NCI-H1436 treated with DMSO at 0.1 percent for 48 hours (cell line): ENCODE data around the gene CTDSPL.

Source experiments
- DNase-seq: peaks from one replicate; lab custom pipeline; 2025; lab: John Stamatoyannopoulos, UW

Gene CTDSPL

DNA sequence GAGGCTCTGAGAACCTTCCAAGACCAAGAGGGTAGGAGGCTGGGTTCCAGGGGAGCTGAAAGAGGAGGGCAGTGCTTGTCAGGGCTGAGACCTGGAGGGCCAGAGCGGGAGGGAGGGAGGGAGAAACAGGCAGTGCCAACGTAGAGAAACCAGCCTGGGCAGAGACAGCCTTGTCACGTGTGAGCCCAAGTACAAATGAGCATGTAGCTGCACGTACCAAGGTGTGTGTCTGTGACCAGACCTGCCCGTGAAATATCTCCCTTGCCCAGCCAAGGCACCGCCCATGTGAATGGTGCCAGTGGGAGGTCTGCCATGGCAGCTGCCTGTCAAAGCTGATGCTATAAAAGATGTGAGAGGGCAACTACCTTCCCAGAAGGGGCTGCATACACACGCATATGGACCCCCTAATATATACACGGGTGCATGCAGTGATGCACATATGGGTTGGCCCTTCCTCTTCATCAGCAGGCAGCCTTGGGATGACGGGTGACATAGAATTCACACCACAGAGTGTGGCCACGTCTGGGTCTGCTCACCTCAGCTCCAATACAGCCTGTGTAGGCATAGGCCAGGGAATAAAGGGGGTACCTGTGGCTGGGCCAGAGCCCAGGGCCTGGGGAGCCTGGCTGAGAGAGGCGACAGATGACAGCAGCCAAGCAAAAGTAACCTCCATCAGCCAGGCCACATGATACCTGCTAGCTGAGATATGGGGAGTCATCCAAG lies 7.8 kb upstream of the CTDSPL start:
- no peak for DNase-seq

DNA sequence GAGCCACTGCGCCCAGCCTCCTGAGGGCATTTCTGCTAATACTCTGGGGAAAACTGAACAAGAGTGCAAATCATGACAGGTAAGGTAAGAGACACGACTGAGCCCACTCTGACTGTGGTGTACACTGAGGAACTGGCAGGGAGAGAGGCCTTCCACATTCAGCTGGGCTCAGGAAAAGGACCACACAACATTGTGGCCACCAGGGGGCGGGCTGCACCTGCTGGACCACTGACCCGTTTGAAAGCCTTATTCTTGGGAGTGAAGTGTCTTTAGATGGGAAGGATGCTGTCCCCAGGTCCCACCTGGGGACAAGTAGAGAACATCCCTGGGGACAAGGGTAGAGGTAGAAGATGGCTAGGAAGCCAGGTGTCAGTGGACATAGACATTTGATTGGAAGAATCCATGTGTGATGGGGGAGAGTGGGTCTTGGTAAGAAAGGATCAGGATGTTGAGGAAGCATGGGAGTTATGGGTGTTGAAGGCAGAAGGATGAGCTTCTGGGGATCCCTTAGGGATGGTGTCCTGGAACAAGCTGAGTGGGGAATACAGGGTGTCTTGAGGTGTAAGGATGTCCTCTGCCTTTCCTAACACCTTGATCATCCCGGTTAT lies 6.2 kb upstream of the CTDSPL start:
- DNase-seq: no peak

DNA sequence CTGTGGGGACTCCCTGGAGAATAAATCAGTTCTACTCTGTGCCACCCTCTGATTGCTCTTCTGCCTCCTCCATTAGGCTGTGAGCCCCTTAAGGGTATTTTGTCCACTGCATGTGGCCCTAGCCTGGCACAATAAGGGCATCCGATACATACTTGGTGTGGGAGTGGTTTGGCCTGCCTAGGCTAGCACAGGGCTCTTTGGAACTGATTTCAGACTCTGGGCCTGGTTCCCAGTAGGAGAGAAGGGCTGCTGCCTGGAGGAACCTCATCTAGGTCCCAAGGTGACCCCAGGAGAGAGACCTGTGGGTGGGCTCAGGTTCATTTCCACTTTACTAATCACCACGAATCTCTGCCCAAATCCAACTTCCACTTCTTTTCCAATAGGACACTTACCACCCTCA lies 5.3 kb upstream of the CTDSPL start:
- no peak for DNase-seq

DNA sequence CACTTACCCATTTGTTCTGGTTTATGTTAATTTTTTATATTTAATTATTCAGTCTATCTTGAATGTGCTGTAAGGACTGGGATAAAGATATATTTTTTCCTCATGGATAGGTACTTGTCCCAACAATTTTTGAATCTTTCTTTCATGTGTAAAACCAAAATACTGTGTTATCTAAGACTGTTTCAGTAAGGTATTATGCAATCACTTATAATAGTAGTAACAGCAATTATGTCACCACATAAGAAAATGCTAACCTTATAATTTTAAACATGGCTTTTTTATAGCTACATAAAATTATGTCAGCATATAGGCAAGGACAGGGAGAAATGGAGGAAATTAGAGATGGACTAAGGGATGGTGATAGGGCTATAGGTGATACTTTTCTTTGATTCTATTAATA lies 2.9 kb upstream of the CTDSPL start:
- DNase-seq: no peak

DNA sequence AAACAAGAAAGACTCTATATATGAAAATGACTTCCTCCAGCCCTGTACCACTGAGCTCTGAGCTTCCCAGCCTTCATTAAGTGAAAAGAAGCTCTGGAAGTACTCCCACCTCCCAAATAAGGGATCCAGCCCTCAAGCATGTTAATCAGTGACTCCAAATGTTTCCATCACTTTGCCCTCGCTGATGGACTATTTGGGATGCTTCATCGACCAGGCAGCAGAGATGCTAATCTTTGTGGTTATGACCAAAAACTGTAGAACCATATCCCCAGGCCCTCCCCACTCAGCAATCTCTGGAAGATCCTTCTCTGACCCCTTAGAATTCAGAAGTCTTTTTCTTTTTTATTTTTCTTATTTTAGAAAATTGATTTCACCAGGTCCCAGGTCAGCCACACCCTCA lies 2.3 kb upstream of the CTDSPL start:
- no peak for DNase-seq

- no peak for DNase-seq
Measured at GRCh38 chr3:37859908-37860199, 1.8 kb upstream of the CTDSPL start.

DNA sequence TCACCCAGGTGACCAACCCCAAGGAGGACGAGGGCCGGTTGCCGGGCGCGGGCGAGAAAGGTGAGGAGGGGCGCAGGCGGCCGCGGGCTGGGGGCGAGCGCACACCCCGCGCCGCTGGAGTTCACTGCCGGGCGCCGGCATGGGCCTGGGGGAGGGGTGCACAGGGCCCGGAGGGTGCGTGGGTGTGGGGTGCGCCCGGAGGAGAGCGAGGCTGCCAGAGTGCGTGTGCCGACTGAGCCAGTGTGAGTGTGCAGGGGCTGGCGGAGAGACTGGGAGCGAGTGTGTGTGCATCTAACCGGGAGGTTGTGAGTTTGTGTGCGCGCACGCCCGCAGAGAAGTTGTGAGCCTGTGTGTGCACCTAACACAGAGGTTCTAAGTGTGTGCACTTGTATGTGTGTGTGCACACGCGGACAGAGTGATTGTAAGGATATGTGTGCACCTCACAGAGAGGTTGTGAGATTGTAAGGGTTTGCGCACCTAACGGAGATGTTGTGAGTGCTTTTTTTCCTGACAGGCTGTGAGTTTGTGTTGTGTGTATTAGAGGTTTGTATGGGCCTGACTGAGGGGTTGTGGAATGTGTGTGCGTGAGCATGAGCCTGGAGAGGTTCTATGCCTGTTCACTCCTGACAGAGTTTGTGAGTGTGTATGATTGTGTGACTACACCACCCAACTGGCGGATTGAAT lies 681 bp downstream of the CTDSPL start:
- DNase-seq: no peak

- DNase-seq: no peak
Measured at GRCh38 chr3:37862903-37863815, 1.5 kb downstream of the CTDSPL start.

DNA sequence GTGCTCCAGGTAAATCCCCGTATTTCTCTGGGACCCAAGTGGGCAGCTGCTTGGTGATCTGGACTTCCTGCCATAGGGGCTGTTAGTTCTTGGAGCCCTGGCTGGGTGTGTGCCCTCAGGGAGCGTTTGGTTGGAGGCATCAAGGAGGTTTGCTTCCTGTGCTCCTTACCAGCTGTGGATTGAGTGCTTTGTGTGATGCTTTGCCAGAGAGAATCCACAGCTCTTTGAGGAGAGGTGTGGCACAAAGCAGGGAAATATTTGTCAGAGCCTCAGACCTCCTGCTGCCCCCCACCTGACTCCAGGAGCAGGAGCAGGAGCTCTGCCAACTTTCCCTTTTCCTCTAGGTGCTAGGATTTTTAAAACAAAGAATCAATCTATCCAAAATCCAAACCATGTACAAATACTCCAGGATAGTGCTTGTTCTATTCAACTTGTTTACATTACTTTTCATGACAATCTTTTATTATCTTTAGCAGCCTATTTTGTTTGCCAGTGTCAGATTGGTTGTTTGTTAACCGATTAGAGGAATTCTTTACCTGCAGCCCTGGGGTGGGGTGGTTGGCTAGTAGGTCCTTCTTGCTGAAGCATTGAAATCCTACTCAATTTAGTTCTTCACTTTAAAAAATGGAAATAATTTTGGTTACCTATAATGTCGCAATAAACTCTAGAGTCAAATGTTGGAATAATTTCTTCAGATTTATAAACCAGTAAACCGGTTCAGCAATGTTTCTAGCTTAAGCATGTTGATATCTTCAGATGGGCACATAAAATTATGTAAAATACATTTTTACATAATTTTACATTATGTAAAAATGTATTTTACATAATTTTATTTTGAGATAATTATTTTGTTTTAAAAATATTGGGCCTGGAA lies 2.5 kb downstream of the CTDSPL start:
- DNase-seq: no peak

- DNase-seq: no peak
Measured at GRCh38 chr3:37864904-37865303, 3.2 kb downstream of the CTDSPL start.

DNA sequence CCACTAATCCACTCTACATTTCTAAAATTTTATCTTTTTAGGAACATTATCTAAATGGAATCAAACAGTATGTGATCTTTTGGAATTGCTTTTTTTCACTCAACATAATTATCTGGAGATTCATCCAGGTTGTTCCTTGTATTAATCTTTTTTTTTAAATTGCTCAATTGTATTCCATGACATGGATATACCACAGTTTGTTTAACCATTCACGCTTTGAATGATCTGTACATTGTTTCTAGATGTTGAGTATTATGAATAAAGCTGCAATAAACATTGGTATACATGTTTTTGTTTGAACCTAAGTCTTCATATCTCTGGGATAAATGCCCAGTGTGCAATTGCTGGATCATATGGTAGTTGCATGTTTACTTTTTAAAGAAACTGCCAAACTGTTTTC lies 5.5 kb downstream of the CTDSPL start:
- DNase-seq: no peak

- no peak for DNase-seq
Measured at GRCh38 chr3:37871858-37872257, 10.2 kb downstream of the CTDSPL start.

DNA sequence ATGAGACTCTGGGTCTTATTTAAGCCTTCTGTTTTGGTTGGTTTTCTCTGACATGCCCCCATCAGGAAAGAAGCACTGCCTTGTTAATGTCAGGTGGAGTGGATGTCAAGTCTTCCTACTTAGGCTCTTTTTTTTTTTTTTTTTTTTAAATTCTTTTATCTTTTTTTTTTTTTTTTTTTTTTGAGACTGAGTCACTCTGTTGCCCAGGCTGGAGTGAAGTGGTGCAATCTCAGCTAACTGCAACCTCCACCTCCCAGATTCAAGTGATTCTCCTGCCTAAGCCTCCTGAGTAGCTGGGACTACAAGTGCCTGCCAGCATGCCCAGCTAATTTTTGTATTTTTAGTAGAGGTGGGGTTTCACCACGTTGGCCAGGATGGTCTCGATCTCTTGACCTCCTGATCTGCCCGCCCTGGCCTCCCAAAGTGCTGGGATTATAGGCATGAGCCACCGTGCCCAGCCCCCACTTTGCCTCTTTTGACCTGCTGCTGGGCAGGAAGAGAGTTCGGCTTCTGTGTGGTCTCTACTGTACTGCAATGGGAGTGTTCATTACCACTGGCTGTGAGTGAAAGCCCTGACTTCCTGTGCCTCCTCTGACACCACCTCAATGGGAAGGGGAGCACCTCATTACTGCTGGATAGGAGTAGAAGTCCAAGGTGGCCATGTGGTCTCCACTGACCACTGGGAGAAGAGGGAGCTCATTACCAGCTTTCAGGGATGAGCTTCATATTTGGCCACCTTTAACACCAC lies 10.9 kb downstream of the CTDSPL start:
- DNase-seq: no peak

- DNase-seq: no peak
Measured at GRCh38 chr3:37876279-37876678, 14.6 kb downstream of the CTDSPL start.

DNA sequence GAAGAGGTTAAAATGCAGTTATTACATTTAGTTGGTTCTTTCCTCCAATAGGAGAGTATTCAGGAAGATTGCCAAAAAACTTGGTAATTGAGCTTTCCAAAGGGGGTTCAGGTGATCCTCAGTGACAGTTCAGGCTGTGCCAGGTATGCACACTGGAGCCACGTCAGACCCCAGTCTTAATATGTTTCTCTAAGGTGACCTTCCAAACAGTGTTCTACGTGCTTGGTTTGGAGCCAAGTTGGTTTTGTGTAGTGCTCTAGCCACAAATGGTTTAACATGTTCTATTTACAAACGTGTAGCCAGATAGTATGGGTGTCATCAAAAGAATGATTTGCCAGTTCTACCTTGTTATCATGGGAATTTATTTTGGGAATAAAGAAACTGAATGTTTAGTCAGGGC lies 21.0 kb downstream of the CTDSPL start:
- DNase-seq: no peak

- no peak for DNase-seq
Measured at GRCh38 chr3:37885814-37886213, 24.1 kb downstream of the CTDSPL start.

DNA sequence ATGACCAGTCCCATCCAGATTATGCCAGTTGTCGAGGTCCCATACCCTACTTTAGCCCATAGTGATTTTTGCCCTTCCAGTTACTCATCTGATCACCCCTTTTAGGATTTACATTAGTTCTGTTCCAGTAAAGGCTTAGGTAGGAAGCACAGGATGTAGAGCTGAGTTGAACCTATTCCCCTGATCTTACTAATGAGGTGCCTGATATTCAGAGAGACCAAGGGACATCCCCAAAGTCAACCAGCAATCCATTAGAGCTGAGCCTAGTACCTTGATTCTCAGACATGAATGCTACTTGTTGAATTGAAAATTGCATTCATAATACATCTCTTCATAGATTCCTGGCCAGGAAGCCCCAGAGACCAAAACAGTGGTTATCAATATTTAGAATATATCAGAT lies 24.7 kb downstream of the CTDSPL start:
- no peak for DNase-seq

DNA sequence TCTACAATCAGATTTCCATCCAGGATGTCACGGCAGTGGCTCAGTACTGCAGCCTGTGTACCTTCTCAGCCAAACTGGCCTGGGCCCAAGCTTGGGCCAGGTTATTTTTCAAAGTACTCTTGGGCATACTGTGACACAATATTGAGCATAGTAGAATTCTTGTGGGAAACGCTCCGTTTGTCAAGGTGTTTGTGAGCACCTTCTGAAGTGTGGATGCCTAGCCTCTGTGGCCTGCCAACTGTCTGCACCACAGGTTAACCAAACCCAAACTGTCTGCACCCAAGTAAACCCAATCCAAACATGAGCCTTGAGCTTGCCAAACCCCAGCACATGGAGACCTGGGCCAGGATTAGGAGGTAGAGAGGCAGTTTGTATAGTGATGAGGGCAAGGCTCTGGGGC lies 25.4 kb downstream of the CTDSPL start:
- no peak for DNase-seq

GRCh38 chr3:37887824-37888223 lies 26.1 kb downstream of the CTDSPL start:
- no peak for DNase-seq

DNA sequence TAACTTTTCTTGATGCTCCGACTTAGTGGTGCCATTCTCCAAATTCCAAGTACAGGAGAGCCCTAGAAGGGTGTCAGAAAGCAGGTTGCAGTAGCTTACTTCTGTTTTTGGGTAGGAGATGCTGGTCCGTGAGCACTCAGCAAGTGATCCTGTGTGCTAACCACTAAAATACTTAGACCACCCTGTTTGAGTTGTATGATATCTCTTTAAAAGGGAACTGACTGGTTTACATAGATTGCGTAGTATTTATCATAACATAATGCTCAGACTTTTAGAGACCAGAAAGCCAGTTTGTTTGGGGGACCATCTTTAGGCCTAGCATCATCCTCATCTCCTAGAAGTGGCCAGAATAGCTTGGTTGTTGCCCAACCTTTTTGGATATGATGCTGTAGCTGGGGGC lies 26.7 kb downstream of the CTDSPL start:
- no peak for DNase-seq

DNA sequence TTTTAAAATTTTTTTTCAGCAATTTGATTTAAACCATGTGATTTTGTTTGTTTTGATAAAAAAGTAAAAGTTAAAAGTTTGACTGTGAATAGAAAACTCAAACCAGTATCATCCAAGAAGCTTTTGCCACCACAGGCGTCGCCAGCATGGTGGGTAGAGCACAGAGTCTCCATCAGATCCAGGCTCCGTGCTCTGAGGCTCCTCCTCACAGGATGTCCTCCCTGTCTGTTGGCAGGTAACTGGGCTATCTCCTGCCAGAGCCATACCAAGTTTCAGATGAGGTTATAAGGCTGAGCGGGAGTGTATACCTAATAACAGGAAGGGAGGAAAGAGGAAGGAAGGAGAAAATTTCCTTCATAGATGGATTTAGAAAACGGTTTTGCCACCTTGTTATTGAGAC lies 28.8 kb downstream of the CTDSPL start:
- no peak for DNase-seq
